WTC11 (cell line): ENCODE data around the gene PAEP. TPM values are rescaled to one million over a fixed set of nuclear protein-coding genes. Genes with fewer than 3 reads are reported as not detected.

Experiments used
- ATAC-seq: fragments of 200-7000 bp; cut with Tn5 transposase; 2 replicates; pipeline ENCODE4 v1.10.0; 2021; ENCODE audit warnings: mild to moderate bottlenecking, moderate library complexity
- CTCF ChIA-PET: fragments of 300-600 bp; sonication (Branson Sonifier 250); formaldehyde crosslinking; loops from one replicate; lab custom pipeline; 2021; ENCODE audit warnings: antibody characterized with exemption; lab: Charles Lee
- POLR2A ChIA-PET: fragments of 350-600 bp; sonication (Branson Sonifier 250); formaldehyde crosslinking; loops from one replicate; lab custom pipeline; 2021; ENCODE audit warnings: antibody characterized with exemption; lab: Charles Lee
- DNase-seq: peaks from one replicate; pipeline ENCODE4 v3.0.0; 2021; ENCODE audit warnings: low spot score
- H3K27ac Mint-ChIP-seq: 2 replicates; pipeline ENCODE4 v1.8.0; 2021; ENCODE audit warnings: mixed read lengths
- H3K27me3 Mint-ChIP-seq: 2 replicates; pipeline ENCODE4 v1.8.0; 2021; ENCODE audit warnings: low read depth, mild to moderate bottlenecking, moderate library complexity, mixed read lengths
- H3K36me3 Mint-ChIP-seq: 2 replicates; pipeline ENCODE4 v1.8.0; 2021; ENCODE audit warnings: mixed read lengths
- H3K4me1 Mint-ChIP-seq: 2 replicates; pipeline ENCODE4 v1.8.0; 2022; ENCODE audit warnings: mixed read lengths
- H3K4me3 Mint-ChIP-seq: 2 replicates; pipeline ENCODE4 v1.8.0; 2021; ENCODE audit warnings: mild to moderate bottlenecking, moderate library complexity, mixed read lengths
- H3K9me3 Mint-ChIP-seq: 2 replicates; pipeline ENCODE4 v1.8.0; 2021; ENCODE audit warnings: mixed read lengths
- CREM ChIP-seq: sonication (generic); formaldehyde crosslinking; IDR thresholded peaks from 2 replicates; pipeline ENCODE4 v1.8.1; 2022; ENCODE audit warnings: mild to moderate bottlenecking, missing genetic modification reagents, moderate library complexity
- ETV6 ChIP-seq: sonication (generic); formaldehyde crosslinking; IDR thresholded peaks from 2 replicates; pipeline ENCODE4 v1.8.1; 2022; ENCODE audit warnings: mild to moderate bottlenecking, missing genetic modification reagents
- FOXJ3 ChIP-seq: sonication (generic); formaldehyde crosslinking; IDR thresholded peaks from 2 replicates; pipeline ENCODE4 v1.9.0; 2021; ENCODE audit warnings: missing genetic modification reagents, mild to moderate bottlenecking, borderline replicate concordance
- JUN ChIP-seq: sonication (generic); formaldehyde crosslinking; IDR thresholded peaks from 2 replicates; pipeline ENCODE4 v1.8.0; 2023; ENCODE audit warnings: mild to moderate bottlenecking, missing genetic modification reagents
- MYBL2 ChIP-seq: sonication (generic); formaldehyde crosslinking; IDR thresholded peaks from 2 replicates; pipeline ENCODE4 v1.8.1; 2023; ENCODE audit warnings: mild to moderate bottlenecking, moderate library complexity, missing genetic modification reagents
- NFYB ChIP-seq: sonication (generic); formaldehyde crosslinking; conservative IDR thresholded peaks from 2 replicates; pipeline ENCODE4 v1.8.0; 2022; ENCODE audit warnings: low read depth, missing genetic modification reagents
- SP1 ChIP-seq: sonication (generic); formaldehyde crosslinking; conservative IDR thresholded peaks from 2 replicates; pipeline ENCODE4 v1.8.1; 2022; ENCODE audit warnings: missing genetic modification reagents
- TCF7 ChIP-seq: sonication (generic); formaldehyde crosslinking; IDR thresholded peaks from 2 replicates; pipeline ENCODE4 v1.8.0; 2022; ENCODE audit warnings: mild to moderate bottlenecking, low read depth, missing genetic modification reagents, moderate library complexity
- TEAD1 ChIP-seq: sonication (generic); formaldehyde crosslinking; IDR thresholded peaks from 2 replicates; pipeline ENCODE4 v1.8.0; 2022; ENCODE audit warnings: mild to moderate bottlenecking, missing genetic modification reagents
- ZNF317 ChIP-seq: sonication (generic); formaldehyde crosslinking; IDR thresholded peaks from 2 replicates; pipeline ENCODE4 v1.8.1; 2023; ENCODE audit warnings: low read depth, mild to moderate bottlenecking, moderate library complexity, missing genetic modification reagents, borderline replicate concordance
- total RNA-seq: library from RNA; stranded (reverse); gene quantifications from 3 replicates; pipeline ENCODE4 v1.2.3, GENCODE V29; 2021
- TF ChIP-seq, protein P1 (sequence below): fragments of 250-450 bp; sonication (Bioruptor Pico); IDR thresholded peaks from 2 replicates; pipeline ENCODE4 v1.9.0; 2021; ENCODE audit warnings: mild to moderate bottlenecking, borderline replicate concordance
- TF ChIP-seq, protein P2 (sequence below): sonication (generic); formaldehyde crosslinking; IDR thresholded peaks from 2 replicates; pipeline ENCODE4 v1.8.0; 2023; ENCODE audit warnings: missing genetic modification reagents, mild to moderate bottlenecking, borderline replicate concordance
- TF ChIP-seq, protein P3 (sequence below): sonication (generic); formaldehyde crosslinking; IDR thresholded peaks from 2 replicates; pipeline ENCODE4 v1.8.1; 2023; ENCODE audit warnings: mild to moderate bottlenecking, missing genetic modification reagents
- TF ChIP-seq, protein P4 (sequence below): sonication (generic); formaldehyde crosslinking; IDR thresholded peaks from 2 replicates; pipeline ENCODE4 v1.8.1; 2023; ENCODE audit warnings: mild to moderate bottlenecking, missing genetic modification reagents, borderline replicate concordance

PAEP gene
- total RNA-seq, 1 experiment from 2014 or later: not detected

DNA sequence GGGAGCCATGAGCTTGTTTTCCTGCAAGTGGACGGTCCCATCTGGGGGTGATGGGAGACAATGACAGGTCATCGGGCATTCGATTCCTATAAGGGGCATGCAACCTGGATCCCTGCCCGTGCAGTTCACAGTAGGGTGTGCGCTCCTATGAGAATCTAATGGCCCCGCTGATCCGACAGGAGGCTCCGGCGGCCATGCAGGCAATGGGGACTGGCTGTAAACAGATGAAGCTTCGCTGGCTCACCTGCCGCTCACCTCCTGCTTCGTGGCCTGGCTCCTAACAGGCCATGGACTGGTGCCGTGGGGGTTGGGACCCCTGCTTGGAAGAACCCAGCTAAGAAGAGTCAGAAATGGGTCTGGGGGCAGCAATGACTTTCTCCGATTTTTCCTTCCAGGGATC is 21.0 kb downstream of the PAEP start:
- H3K27ac Mint-ChIP-seq: no peak overlapping the region
- H3K9me3 Mint-ChIP-seq: peaks cover 13% of the 10 kb centered on the region
- H3K4me3 Mint-ChIP-seq: no peak overlapping the region
- ChIA-PET POLR2A (no interaction called here), CTCF (no interaction called here)
- no peaks in the 10 kb centered on the region for H3K4me1 Mint-ChIP-seq
- H3K27me3 Mint-ChIP-seq: peaks cover 2% of the 10 kb centered on the region; the same call in 1 of the 2 replicates
- DNase-seq: no peak
- peaks cover 9% of the 10 kb centered on the region; the same call in 1 of the 2 replicates for H3K36me3 Mint-ChIP-seq
- no peak for ATAC-seq
- TF ChIP-seq, protein P1, sequence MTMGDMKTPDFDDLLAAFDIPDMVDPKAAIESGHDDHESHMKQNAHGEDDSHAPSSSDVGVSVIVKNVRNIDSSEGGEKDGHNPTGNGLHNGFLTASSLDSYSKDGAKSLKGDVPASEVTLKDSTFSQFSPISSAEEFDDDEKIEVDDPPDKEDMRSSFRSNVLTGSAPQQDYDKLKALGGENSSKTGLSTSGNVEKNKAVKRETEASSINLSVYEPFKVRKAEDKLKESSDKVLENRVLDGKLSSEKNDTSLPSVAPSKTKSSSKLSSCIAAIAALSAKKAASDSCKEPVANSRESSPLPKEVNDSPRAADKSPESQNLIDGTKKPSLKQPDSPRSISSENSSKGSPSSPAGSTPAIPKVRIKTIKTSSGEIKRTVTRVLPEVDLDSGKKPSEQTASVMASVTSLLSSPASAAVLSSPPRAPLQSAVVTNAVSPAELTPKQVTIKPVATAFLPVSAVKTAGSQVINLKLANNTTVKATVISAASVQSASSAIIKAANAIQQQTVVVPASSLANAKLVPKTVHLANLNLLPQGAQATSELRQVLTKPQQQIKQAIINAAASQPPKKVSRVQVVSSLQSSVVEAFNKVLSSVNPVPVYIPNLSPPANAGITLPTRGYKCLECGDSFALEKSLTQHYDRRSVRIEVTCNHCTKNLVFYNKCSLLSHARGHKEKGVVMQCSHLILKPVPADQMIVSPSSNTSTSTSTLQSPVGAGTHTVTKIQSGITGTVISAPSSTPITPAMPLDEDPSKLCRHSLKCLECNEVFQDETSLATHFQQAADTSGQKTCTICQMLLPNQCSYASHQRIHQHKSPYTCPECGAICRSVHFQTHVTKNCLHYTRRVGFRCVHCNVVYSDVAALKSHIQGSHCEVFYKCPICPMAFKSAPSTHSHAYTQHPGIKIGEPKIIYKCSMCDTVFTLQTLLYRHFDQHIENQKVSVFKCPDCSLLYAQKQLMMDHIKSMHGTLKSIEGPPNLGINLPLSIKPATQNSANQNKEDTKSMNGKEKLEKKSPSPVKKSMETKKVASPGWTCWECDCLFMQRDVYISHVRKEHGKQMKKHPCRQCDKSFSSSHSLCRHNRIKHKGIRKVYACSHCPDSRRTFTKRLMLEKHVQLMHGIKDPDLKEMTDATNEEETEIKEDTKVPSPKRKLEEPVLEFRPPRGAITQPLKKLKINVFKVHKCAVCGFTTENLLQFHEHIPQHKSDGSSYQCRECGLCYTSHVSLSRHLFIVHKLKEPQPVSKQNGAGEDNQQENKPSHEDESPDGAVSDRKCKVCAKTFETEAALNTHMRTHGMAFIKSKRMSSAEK: no peak
- TF ChIP-seq MYBL2: no peak
- TF ChIP-seq ETV6 (CRISPR knock-in tag): no peak
- no peak for TF ChIP-seq SP1 (CRISPR knock-in tag)
- TF ChIP-seq, protein P2, sequence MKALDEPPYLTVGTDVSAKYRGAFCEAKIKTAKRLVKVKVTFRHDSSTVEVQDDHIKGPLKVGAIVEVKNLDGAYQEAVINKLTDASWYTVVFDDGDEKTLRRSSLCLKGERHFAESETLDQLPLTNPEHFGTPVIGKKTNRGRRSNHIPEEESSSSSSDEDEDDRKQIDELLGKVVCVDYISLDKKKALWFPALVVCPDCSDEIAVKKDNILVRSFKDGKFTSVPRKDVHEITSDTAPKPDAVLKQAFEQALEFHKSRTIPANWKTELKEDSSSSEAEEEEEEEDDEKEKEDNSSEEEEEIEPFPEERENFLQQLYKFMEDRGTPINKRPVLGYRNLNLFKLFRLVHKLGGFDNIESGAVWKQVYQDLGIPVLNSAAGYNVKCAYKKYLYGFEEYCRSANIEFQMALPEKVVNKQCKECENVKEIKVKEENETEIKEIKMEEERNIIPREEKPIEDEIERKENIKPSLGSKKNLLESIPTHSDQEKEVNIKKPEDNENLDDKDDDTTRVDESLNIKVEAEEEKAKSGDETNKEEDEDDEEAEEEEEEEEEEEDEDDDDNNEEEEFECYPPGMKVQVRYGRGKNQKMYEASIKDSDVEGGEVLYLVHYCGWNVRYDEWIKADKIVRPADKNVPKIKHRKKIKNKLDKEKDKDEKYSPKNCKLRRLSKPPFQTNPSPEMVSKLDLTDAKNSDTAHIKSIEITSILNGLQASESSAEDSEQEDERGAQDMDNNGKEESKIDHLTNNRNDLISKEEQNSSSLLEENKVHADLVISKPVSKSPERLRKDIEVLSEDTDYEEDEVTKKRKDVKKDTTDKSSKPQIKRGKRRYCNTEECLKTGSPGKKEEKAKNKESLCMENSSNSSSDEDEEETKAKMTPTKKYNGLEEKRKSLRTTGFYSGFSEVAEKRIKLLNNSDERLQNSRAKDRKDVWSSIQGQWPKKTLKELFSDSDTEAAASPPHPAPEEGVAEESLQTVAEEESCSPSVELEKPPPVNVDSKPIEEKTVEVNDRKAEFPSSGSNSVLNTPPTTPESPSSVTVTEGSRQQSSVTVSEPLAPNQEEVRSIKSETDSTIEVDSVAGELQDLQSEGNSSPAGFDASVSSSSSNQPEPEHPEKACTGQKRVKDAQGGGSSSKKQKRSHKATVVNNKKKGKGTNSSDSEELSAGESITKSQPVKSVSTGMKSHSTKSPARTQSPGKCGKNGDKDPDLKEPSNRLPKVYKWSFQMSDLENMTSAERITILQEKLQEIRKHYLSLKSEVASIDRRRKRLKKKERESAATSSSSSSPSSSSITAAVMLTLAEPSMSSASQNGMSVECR (CRISPR knock-in tag): no peak
- TF ChIP-seq JUN (CRISPR knock-in tag): no peak
- no peak for TF ChIP-seq CREM
- TF ChIP-seq, protein P3, sequence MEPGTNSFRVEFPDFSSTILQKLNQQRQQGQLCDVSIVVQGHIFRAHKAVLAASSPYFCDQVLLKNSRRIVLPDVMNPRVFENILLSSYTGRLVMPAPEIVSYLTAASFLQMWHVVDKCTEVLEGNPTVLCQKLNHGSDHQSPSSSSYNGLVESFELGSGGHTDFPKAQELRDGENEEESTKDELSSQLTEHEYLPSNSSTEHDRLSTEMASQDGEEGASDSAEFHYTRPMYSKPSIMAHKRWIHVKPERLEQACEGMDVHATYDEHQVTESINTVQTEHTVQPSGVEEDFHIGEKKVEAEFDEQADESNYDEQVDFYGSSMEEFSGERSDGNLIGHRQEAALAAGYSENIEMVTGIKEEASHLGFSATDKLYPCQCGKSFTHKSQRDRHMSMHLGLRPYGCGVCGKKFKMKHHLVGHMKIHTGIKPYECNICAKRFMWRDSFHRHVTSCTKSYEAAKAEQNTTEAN: no peak
- TF ChIP-seq TEAD1 (CRISPR knock-in tag): no peak
- TF ChIP-seq TCF7 (CRISPR knock-in tag): no peak
- no peak for TF ChIP-seq ZNF317 (CRISPR knock-in tag)
- TF ChIP-seq, protein P4, sequence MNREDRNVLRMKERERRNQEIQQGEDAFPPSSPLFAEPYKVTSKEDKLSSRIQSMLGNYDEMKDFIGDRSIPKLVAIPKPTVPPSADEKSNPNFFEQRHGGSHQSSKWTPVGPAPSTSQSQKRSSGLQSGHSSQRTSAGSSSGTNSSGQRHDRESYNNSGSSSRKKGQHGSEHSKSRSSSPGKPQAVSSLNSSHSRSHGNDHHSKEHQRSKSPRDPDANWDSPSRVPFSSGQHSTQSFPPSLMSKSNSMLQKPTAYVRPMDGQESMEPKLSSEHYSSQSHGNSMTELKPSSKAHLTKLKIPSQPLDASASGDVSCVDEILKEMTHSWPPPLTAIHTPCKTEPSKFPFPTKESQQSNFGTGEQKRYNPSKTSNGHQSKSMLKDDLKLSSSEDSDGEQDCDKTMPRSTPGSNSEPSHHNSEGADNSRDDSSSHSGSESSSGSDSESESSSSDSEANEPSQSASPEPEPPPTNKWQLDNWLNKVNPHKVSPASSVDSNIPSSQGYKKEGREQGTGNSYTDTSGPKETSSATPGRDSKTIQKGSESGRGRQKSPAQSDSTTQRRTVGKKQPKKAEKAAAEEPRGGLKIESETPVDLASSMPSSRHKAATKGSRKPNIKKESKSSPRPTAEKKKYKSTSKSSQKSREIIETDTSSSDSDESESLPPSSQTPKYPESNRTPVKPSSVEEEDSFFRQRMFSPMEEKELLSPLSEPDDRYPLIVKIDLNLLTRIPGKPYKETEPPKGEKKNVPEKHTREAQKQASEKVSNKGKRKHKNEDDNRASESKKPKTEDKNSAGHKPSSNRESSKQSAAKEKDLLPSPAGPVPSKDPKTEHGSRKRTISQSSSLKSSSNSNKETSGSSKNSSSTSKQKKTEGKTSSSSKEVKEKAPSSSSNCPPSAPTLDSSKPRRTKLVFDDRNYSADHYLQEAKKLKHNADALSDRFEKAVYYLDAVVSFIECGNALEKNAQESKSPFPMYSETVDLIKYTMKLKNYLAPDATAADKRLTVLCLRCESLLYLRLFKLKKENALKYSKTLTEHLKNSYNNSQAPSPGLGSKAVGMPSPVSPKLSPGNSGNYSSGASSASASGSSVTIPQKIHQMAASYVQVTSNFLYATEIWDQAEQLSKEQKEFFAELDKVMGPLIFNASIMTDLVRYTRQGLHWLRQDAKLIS (CRISPR knock-in tag): no peak
- no peak for TF ChIP-seq FOXJ3 (CRISPR knock-in tag)
- TF ChIP-seq NFYB (CRISPR knock-in tag): no peak
